Endothelial cell of umbilical vein (primary cell): ENCODE results near the gene CLDN7.

Experiments
- CTCF ChIP-seq, 2 donors: IDR thresholded peaks; 1 replicate in 1 of 2; 2 replicates in 1 of 2; pipeline ENCODE4 v1.5.1; 2011; ENCODE audit warnings: low read length in 2 of 2, mild to moderate bottlenecking in 2 of 2, moderate library complexity in 2 of 2, control low read depth in 1 of 2, inconsistent platforms in 1 of 2, low read depth in 1 of 2; ENCODE audit not compliant: insufficient read depth in 1 of 2; ENCODE audit errors: extremely low read depth in 1 of 2
- EZH2 ChIP-seq: IDR thresholded peaks from 2 replicates; pipeline ENCODE4 v1.6.1; 2012; ENCODE audit warnings: borderline replicate concordance, low read depth, mild to moderate bottlenecking, moderate library complexity, low read length, inconsistent platforms; ENCODE audit not compliant: severe bottlenecking
- POLR2A ChIP-seq: IDR thresholded peaks from 2 replicates; pipeline ENCODE4 v1.6.1; 2012; ENCODE audit warnings: low read depth, mild to moderate bottlenecking, control low read depth, low read length

GRCh38 chr17:7218758-7219157, 43.5 kb downstream of the CLDN7 start:
- TF ChIP-seq POLR2A (no peak), EZH2 (no peak), CTCF (IDR thresholded peaks at IDR 0.05; ENCODE audit: extremely low read depth in 1 of 2, insufficient read depth in 1 of 2, low read depth in 1 of 2, low read length in 2 of 2) (no peak)
